Ovary (tissue), 9 donors: ENCODE results near the gene ACTG2. TPM values are rescaled to one million over a fixed set of nuclear protein-coding genes. Genes with fewer than 3 reads are reported as not detected.
"Not testable (repeated sequence)": the region's sequence is repeated elsewhere in the genome, so short reads cannot be mapped to it uniquely, and the experiment has no call there.

Experiments used
- DNase-seq, 5 donors: peaks; one replicate each; pipeline ENCODE4 v3.0.0-alpha.2; 2019 to 2020
- H3K27ac ChIP-seq, 2 donors: fragments of 200-600 bp; one replicate each; pipeline versions ENCODE4 v1.5.1 to v1.8.0; 2019 to 2022
- H3K27me3 ChIP-seq: fragments of 200-600 bp; one replicate; pipeline ENCODE4 v1.8.0; 2022
- H3K36me3 ChIP-seq: fragments of 200-600 bp; sonication (generic); one replicate; pipeline ENCODE4 v1.5.1; 2019
- H3K4me1 ChIP-seq: one replicate; pipeline ENCODE4 v1.8.1; 2013; ENCODE audit warnings: mild to moderate bottlenecking, moderate library complexity; ENCODE audit not compliant: insufficient read depth
- H3K4me3 ChIP-seq: fragments of 200-600 bp; sonication (generic); one replicate; pipeline ENCODE4 v1.5.1; 2017
- H3K9me3 ChIP-seq, 2 donors: fragments of 200-600 bp in 1 of 2; sonication (generic) in 1 of 2; one replicate each; pipeline versions ENCODE4 v1.5.1 to v1.8.1; 2013 to 2019; ENCODE audit warnings: mild to moderate bottlenecking in 1 of 2, moderate library complexity in 1 of 2
- EP300 ChIP-seq: sonication (generic); formaldehyde crosslinking; IDR thresholded peaks from one replicate; pipeline ENCODE4 v1.6.1; 2017; ENCODE audit warnings: antibody characterized with exemption
- POLR2A ChIP-seq: fragments of 450-650 bp; IDR thresholded peaks from one replicate; pipeline ENCODE4 v1.6.1; 2017; ENCODE audit warnings: antibody characterized with exemption, mild to moderate bottlenecking, moderate library complexity
- WGBS, 3 donors: extraction: QIAGEN DNeasy Blood & Tissue Kit in 1 of 3; methylation state at CpG; one replicate each; pipeline versions ENCODE4 v1.1.5 to v1.1.7; 2013 to 2017; 5-methylcytosine and 5-hydroxymethylcytosine counted together
- intact Hi-C, 4 donors: fragments of 100-400 bp; cut with DNase I; formaldehyde crosslinking; loops; one replicate each; pipeline versions ENCODE4 v1.11.0 to v1.15.1; 2022 to 2023
- polyA plus RNA-seq, 2 donors: library from polyadenylated mRNA; stranded (reverse); fragments of 200-250 nt in 1 of 2; fragments of 350-450 nt in 1 of 2; fragmentation: Illumina TruSeq in 1 of 2; extraction: RNeasy Lipid Tissue Mini Kit (QIAGEN cat#74804) in 1 of 2; gene quantifications; one replicate each; pipeline ENCODE4 v1.2.3, GENCODE V29; 2013 to 2014
- total RNA-seq, 7 donors: library from RNA; depleted of rRNA in 2 of 7; stranded (reverse); fragments of >200 nt in 2 of 7; fragmentation: NEBNext Ultra II Directional in 3 of 7; extraction: Animal tissue kit (Norgen Biotek cat#: 25700) in 3 of 7; gene quantifications; one replicate each; pipeline versions ENCODE4 v1.1.0 to v1.2.4, GENCODE V29; 2016 to 2023
- TF ChIP-seq, protein P1 (sequence below), 3 donors: fragments of 450-650 bp in 2 of 3; fragments of 200-600 bp in 1 of 3; IDR thresholded peaks; one replicate each; pipeline versions ENCODE4 v1.5.1 to v1.8.0; 2016 to 2022; ENCODE audit warnings: antibody characterized with exemption in 3 of 3, mild to moderate bottlenecking in 1 of 3
- donor health status: DM: no; HTN: no; CAD: no; lungs with moderate emphysema.
- donor health status: DM: no; HTN: no; CAD: no.
- donor health status: Bipolar disorder and iron deficiency.
- donor health status: DM: yes; HTN: yes; CAD: no.
- donor health status: DM: no; HTN: no; CAD: no.
- donor health status: DM: yes; HTN: yes; CAD: no.

ACTG2 gene
- total and polyA plus RNA-seq, 9 donors: 3.8 to 558 (median 49.6) TPM

DNA sequence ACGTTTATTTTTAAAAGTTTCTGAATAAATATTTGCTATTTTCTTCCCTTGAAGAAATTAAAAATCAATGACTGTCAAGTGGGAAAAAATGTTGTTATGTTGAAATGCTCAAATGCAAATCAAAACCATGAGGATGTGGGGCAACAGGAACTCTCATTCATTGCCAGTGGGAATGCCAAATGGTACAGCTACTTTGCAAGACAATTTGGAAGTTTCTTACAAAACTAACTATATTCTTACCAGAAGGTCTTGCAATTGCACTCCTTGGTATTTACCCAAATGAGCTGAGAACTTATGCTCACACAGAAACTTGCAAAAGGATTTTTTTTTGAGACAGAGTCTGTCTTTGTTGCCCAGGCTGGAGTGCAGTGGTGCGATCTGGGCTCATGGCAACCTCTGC, 7.4 kb upstream of the ACTG2 start:
- intact Hi-C loops: no loop called here
- no peak overlapping the region for H3K4me3 ChIP-seq
- no peak for DNase-seq
- H3K27me3 ChIP-seq: no peaks in the 10 kb centered on the region
- no peaks in the 10 kb centered on the region for H3K36me3 ChIP-seq
- H3K27ac ChIP-seq: no peak overlapping the region
- no peaks in the 10 kb centered on the region for H3K4me1 ChIP-seq
- 49 to 58% (median 52%) methylated on average over 2 of the region's 2 CpGs for WGBS, 3 donors
- H3K9me3 ChIP-seq: no peaks in the 10 kb centered on the region
- TF ChIP-seq, protein P1, sequence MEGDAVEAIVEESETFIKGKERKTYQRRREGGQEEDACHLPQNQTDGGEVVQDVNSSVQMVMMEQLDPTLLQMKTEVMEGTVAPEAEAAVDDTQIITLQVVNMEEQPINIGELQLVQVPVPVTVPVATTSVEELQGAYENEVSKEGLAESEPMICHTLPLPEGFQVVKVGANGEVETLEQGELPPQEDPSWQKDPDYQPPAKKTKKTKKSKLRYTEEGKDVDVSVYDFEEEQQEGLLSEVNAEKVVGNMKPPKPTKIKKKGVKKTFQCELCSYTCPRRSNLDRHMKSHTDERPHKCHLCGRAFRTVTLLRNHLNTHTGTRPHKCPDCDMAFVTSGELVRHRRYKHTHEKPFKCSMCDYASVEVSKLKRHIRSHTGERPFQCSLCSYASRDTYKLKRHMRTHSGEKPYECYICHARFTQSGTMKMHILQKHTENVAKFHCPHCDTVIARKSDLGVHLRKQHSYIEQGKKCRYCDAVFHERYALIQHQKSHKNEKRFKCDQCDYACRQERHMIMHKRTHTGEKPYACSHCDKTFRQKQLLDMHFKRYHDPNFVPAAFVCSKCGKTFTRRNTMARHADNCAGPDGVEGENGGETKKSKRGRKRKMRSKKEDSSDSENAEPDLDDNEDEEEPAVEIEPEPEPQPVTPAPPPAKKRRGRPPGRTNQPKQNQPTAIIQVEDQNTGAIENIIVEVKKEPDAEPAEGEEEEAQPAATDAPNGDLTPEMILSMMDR (IDR thresholded peaks at IDR 0.05): no peak
- TF ChIP-seq EP300 (no peak), POLR2A (no peak)

DNA sequence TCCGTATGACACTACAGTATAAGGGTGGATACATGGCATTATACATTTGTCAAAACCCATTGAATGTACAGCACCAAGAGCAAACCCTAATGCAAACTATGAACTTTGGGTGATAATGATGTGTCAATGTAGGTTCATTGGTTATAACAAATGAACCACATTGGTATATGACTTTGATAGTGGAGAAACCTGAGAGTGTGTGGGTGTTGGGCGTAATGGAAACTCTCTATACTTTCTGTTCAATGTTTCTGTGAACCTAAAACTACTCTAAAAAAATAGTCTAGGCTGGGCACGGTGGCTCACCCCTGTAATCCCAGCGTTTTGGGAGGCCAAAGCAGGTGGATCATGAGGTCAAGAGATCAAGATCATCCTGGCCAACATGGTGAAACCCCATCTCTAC, 6.5 kb upstream of the ACTG2 start:
- Histone ChIP-seq H3K36me3 (no peaks in the 10 kb centered on the region), H3K27ac (no peak overlapping the region), H3K4me1 (no peaks in the 10 kb centered on the region), H3K9me3 (no peaks in the 10 kb centered on the region), H3K27me3 (no peaks in the 10 kb centered on the region), H3K4me3 (no peak overlapping the region)
- TF ChIP-seq EP300 (no peak), POLR2A (no peak)
- TF ChIP-seq, protein P1 (IDR thresholded peaks at IDR 0.05): no peak
- intact Hi-C loops: no loop called here
- DNase-seq: no peak
- 82 to 86% (median 83%) methylated on average over 4 of the region's 4 CpGs for WGBS, 3 donors

DNA sequence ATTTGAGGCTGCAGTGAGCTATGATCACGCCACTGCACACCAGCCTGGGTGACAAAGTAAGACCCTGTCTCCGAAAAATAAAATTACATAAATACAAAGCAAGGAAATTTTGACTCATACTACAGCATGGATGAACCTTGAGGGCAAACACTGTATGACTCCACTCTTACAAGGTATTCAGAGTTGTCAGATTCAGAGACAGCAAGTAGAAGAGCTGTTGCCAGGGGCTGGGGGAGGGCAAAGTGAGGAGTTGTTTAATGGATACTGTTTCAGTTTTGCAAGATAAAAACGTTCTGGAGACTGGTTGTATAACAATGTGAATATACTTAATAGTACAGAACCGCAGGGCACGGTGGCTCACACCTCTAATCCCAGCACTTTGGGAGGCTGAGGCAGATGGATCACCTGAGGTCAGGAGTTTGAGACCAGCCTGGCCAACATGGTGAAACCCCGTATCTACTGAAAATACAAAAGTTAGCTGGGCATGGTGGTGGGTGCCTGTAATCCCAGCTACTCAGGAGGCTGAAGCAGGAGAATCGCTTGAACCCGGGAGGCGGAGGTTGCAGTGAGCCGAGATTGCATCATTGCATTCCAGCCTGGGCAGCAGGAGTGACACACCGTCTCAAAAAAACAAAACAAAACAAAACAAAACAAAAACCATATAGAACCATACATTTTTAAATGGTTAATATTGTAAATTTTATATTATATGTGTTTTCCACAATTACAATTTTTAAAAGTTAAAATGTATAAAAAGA, 5.0 kb upstream of the ACTG2 start:
- H3K36me3 ChIP-seq, intact Hi-C loops, H3K9me3 ChIP-seq, H3K4me1 ChIP-seq, DNase-seq, H3K27me3 ChIP-seq, H3K4me3 ChIP-seq, H3K27ac ChIP-seq: not testable (repeated sequence)
- 66 to 74% (median 71%) methylated on average over 11 of the region's 11 CpGs for WGBS, 3 donors

DNA sequence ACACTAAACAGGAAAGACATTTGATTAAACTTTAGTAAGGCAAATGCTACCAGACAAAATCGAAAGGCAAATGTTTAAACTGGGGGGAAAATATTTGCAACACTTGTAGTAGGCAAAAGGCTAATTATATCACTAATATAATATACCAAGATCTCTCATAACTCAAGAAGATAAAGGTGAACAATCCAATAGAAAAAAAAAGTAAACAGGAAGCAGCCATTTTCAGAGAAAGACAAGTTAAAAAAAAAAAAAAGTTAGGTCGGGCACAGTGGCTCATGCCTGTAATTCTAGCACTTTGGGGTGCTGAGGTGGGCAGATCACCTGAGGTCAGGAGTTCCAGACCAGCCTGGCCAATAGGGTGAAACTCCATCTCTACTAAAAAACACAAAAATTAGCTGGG, 4.4 kb upstream of the ACTG2 start:
- intact Hi-C loops: no loop called here
- Histone ChIP-seq H3K27me3 (no peaks in the 10 kb centered on the region), H3K4me1 (peaks cover 4% of the 10 kb centered on the region), H3K36me3 (no peaks in the 10 kb centered on the region), H3K27ac (no peak overlapping the region), H3K9me3 (no peaks in the 10 kb centered on the region), H3K4me3 (no peak overlapping the region)
- WGBS, 3 donors: 55 to 78% (median 76%) methylated on average over 2 of the region's 2 CpGs
- TF ChIP-seq EP300 (no peak), POLR2A (no peak)
- TF ChIP-seq, protein P1 (IDR thresholded peaks at IDR 0.05): no peak
- no peak for DNase-seq

DNA sequence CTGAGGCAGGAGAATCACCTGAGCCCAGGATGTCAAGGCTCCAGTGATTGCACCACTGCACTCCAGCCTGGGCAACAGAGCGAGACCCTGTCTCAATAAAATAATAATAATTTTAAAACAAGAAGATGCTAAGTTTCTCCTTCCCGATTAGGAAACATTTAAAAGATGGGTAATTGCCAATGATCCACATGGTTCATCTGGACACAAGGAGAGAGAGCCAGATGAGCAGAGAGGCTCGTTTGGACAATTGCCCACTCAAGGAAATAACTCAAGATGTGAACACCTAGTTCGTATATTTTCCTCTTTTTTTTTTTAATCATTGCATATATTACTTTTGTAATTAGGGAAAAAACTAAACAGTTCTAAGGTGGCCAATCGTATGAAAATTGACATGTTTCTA, 3.6 kb upstream of the ACTG2 start:
- Histone ChIP-seq H3K4me1 (peaks cover 4% of the 10 kb centered on the region), H3K27ac (no peak overlapping the region), H3K27me3 (no peaks in the 10 kb centered on the region), H3K9me3 (no peaks in the 10 kb centered on the region), H3K36me3 (no peaks in the 10 kb centered on the region), H3K4me3 (no peak overlapping the region)
- no peak for DNase-seq
- WGBS, 3 donors: 48 to 55% (median 50%) methylated on average over 5 of the region's 5 CpGs
- TF ChIP-seq POLR2A: no peak
- intact Hi-C loops: no loop called here
